Omental fat pad (tissue), 4 donors: ENCODE measurements around the gene COQ4. TPM values are rescaled to one million over a fixed set of nuclear protein-coding genes. Genes with fewer than 3 reads are reported as not detected.
"Not testable (repeated sequence)": the region's sequence is repeated elsewhere in the genome, so short reads cannot be mapped to it uniquely, and the experiment has no call there.

ENCODE experiments used
- ATAC-seq: fragments of 150-250 bp; one replicate; pipeline ENCODE4 v1.9.1; 2016; ENCODE audit warnings: mild to moderate bottlenecking, moderate library complexity; ENCODE audit not compliant: low FRiP score
- DNase-seq: peaks from one replicate; pipeline ENCODE4 v3.0.0-alpha.2; 2019; ENCODE audit warnings: low spot score
- CTCF ChIP-seq, 3 donors: fragments of 450-650 bp; IDR thresholded peaks; one replicate each; pipeline ENCODE4 v1.5.1; 2016 to 2017; ENCODE audit warnings: antibody characterized with exemption in 3 of 3, mild to moderate bottlenecking in 3 of 3, moderate library complexity in 2 of 3
- total RNA-seq, 4 donors: library from RNA; depleted of rRNA; stranded (reverse); fragments of >200 nt; gene quantifications; one replicate each; pipeline ENCODE4 v1.1.0, GENCODE V29; 2016

The COQ4 gene
- 10 to 100 TPM; 30.6 to 34.7 (median 32.8) TPM for total RNA-seq

DNA sequence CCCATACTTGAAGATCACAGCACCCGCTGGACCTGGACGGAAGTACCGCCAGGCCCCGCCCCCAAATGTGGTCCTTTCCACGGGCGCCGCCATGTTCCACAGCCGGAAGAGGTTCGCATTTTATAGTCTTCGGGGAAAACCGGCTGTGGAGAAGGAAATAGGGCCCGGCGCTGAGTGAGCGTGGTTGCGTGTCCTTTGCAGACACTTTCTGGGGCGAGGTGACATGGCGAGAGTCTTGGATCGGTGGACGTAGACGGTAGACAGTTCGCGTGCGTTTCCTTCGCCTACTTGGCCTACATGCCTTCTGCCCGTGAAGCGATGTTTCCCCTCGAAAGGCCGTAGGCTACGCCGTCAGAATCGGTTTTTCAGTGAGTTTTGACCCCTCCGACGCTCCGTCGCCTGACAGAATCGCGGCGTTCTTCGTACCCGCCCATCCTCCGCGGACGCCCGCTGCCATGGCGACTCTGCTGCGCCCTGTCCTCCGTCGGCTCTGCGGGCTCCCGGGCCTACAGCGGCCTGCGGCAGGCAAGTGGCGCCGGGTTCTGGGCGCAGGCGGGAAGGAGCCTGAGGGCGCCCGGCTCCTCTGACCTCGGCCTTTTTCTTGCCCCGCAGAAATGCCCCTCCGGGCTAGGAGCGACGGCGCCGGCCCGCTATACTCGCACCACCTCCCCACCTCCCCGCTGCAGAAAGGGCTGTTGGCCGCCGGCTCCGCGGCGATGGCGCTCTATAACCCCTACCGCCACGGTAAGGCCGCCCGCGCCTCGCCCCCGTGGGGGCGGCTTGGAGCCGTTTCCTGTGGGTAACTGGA lies at the start of gene COQ4, which contains the start of gene TRUB2:
COQ4 (plus strand) TSS at position 436 of the 808 bp plus-strand sequence; CDS start at position 456, 20 bp downstream.
TRUB2 (minus strand) TSS at position 44 of the 808 bp plus-strand sequence; CDS start at position 5, 39 bp downstream.
- DNase-seq = peak; percentile 64
- no peak for TF ChIP-seq CTCF (IDR thresholded peaks at IDR 0.05)
- ATAC-seq = peak; percentile 96

- ATAC-seq = no peak
- TF ChIP-seq CTCF (IDR thresholded peaks at IDR 0.05) = no peak
- DNase-seq = no peak
Measured at GRCh38 chr9:128274245-128274644, 48.4 kb upstream of the COQ4 start.

DNA sequence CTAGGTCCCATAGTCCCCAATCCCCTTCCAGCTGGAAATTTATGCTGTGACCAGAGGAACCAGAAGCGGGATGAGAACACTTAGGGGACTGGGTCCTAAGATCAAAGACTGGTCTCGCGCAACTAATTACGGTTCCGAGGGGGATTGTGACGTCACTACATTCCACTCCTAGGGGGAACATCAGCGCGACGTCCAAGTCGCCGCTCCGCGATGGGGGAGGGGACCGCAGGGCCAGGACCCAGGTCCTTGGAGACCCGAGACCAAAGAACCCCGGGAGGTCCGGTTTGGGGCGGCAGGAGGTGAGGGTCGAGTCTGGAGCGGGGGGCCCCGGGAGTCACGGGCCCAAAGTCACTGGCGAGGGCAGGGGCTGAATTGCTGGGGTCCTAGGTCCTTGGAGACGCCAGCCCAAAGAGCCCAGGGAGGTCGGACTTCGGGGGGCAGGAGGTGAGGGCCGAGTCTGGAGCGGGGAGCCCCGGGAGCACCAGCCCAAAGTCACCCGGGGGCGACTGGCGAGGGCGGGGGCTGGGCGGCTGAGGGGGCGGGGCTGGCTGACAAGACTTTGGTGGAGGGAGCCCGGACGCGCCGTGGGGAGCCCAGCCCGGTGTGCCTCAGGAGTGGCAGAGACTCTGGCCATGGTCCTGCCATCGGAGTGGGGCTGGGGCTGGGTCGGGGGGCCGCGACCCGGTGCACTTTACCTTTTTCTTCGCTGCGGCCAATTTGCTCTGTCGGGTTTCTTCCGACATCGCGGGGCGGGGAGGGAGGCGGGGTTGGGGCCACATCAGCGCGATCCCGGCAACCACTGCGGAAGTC lies 47.2 kb upstream of the COQ4 start, which contains the start of gene GOLGA2:
GOLGA2 (minus strand) TSS at position 810 of the 810 bp plus-strand sequence; CDS start at position 779, 31 bp downstream.
- peak; percentile 72 for ATAC-seq
- no peak for TF ChIP-seq CTCF (IDR thresholded peaks at IDR 0.05)
- no peak for DNase-seq

DNA sequence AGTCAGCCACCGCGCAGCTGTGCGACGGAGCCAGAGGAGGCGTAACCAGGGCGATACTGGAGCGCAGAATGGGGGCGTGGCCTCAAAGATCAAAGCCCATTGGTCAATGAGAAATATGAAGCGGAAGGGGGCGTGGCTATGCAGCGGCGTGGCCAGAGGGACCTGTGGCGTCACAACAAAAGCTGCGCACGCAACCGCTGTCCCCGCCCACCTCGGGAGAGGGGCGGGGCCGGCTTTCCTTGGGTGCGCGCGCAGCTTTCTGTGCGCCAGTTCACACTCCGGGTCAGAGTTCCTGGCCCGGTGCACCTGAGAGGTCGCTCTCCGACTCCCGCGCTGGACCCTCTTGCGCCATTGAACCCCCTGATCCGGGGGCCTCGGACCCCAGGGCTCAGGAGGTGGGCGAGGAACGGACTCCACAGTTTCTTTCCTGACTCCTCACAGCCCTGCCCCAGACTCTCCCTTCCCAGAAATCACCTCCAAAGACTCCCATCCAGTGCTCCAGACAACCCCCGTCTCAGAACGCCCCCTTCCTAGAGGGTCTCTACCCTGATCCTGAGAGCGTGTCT lies 46.5 kb upstream of the COQ4 start, which contains the start of gene SWI5:
SWI5 (plus strand) TSS at position 269 of the 566 bp plus-strand sequence.
- TF ChIP-seq CTCF (IDR thresholded peaks at IDR 0.05) = no peak
- peak; percentile 99 for DNase-seq
- peak; percentile 98 for ATAC-seq

DNA sequence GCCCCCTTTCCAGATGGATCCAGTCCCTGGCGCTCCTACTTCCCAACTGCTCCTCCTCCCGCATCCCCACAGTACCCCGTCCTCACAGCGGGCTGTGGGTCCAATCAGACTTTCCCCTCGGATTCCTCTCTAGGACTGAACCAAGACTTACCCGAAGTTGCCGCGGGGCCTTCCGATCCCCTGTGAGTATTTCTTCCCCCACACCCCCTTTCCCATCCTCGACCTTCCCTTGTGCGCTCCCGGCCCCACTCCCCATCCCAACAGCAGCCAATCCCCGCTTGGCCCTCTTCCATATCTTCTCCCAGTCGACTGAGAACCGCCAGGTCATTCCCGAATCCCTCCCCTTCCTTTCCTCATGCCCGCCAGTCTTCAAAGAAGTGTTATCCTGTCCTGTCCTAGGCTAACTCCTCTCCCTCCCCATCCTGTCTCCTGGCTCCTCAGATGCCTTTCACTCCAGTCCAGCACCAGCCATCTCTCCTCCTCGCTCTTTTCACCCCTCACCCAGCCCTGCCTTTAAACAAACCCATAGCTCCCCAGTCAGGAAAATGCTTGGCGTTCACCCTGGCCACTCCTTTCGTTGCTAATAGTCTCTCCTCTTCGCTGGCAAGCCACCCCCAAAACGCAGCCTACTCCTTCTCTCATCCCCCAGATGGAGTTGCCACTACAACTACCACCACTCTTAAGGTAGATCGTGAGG lies 45.9 kb upstream of the COQ4 start:
- DNase-seq = no peak
- peak; percentile 34 for ATAC-seq
- no peak for TF ChIP-seq CTCF (IDR thresholded peaks at IDR 0.05)

- not testable (repeated sequence) for ATAC-seq, DNase-seq
Measured at GRCh38 chr9:128279088-128280073, 43.3 kb upstream of the COQ4 start.
